ENCODE results near the gene PARD3. TPM values are rescaled to one million over a fixed set of nuclear protein-coding genes. Genes with fewer than 3 reads are reported as not detected.
A peak's percentile ranks its signal among the peaks of the same experiment; 100 is the strongest.

The PARD3 gene
- total RNA-seq, 1 donor from 2014 or later, result 35.4 TPM

- Histone ChIP-seq H3K27ac (ENCODE audit: low read depth, low read length) (no peak overlapping the region), H3K4me1 (ENCODE audit: insufficient read depth, low read length) (peaks cover 2% of the 10 kb centered on the region), H3K79me2 (ENCODE audit: insufficient read depth, low read length) (no peaks in the 10 kb centered on the region), H3K4me2 (ENCODE audit: low read length) (no peak overlapping the region), H3K9me3 (ENCODE audit: insufficient read depth, low read depth, low read length) (no peaks in the 10 kb centered on the region), H2AFZ (ENCODE audit: low read depth, low read length) (no peak overlapping the region), H3K27me3 (ENCODE audit: insufficient read depth, low read length) (no peaks in the 10 kb centered on the region), H3K9ac (ENCODE audit: low read length) (no peak overlapping the region), H4K20me1 (ENCODE audit: insufficient read depth, low read length) (no peaks in the 10 kb centered on the region), H3K4me3 (ENCODE audit: insufficient read depth, low read depth, low read length) (no peak overlapping the region), H3K36me3 (ENCODE audit: insufficient read depth, low read length) (no peaks in the 10 kb centered on the region)
- Mint-ChIP-seq H3K4me1 (ENCODE audit: low read depth, unreplicated experiment) (peaks cover 5% of the 10 kb centered on the region), H3K27ac (ENCODE audit: unreplicated experiment) (no peak overlapping the region), H3K9me3 (ENCODE audit: unreplicated experiment) (peaks cover 2% of the 10 kb centered on the region), H3K36me3 (ENCODE audit: low read depth, unreplicated experiment) (peaks cover 13% of the 10 kb centered on the region), H3K27me3 (ENCODE audit: low read depth, unreplicated experiment) (no peaks in the 10 kb centered on the region), H3K4me3 (ENCODE audit: unreplicated experiment) (no peak overlapping the region)
- TF ChIP-seq, protein P1, sequence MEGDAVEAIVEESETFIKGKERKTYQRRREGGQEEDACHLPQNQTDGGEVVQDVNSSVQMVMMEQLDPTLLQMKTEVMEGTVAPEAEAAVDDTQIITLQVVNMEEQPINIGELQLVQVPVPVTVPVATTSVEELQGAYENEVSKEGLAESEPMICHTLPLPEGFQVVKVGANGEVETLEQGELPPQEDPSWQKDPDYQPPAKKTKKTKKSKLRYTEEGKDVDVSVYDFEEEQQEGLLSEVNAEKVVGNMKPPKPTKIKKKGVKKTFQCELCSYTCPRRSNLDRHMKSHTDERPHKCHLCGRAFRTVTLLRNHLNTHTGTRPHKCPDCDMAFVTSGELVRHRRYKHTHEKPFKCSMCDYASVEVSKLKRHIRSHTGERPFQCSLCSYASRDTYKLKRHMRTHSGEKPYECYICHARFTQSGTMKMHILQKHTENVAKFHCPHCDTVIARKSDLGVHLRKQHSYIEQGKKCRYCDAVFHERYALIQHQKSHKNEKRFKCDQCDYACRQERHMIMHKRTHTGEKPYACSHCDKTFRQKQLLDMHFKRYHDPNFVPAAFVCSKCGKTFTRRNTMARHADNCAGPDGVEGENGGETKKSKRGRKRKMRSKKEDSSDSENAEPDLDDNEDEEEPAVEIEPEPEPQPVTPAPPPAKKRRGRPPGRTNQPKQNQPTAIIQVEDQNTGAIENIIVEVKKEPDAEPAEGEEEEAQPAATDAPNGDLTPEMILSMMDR (IDR thresholded peaks at IDR 0.05; ENCODE audit: insufficient read depth, low read depth, low read length), result no peak
- TF ChIP-seq EZH2 (IDR thresholded peaks at IDR 0.05; ENCODE audit: insufficient read depth, low read length), result no peak
- FAIRE-seq (no peak), DNase-seq (ENCODE audit: low read depth) (no peak)
Measured at GRCh38 chr10:34114914-34115313, 700.2 kb downstream of the PARD3 start.

DNA sequence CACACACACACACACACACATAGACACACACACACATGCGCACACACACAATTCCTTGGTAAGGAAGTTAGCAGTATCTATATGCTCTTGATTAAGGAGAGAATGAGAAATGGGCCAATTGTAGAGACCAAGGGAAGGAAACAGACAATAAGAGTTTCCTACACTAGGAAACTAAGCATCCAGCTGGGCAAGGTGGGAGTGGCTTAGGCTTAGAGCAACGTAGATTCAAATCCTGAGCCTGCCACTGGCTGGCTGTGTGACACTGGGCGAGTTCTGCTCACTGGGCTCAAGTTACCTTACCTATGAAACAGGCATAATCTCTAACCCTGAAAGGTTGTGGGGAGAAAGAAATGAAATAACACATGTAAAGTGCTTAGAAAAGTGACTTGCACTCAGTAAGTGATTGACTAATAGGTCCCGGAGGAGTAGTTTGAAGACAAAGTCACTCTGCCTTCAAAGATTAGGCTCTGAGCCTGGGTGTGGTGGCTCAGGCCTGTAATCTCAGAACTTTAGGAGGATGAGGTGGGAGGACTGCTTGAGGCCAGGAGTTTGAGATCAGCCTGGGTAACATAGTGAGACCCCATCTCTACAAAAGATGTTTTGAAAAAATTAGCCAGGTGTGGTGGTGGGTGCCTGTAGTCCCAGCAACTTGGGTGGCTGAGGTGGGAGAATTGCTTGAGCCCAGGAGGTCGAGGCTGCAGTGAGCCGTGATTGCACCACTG is 701.4 kb downstream of the PARD3 start:
- Mint-ChIP-seq H3K27me3 (ENCODE audit: low read depth, unreplicated experiment) (no peaks in the 10 kb centered on the region), H3K9me3 (ENCODE audit: unreplicated experiment) (peaks cover 2% of the 10 kb centered on the region), H3K36me3 (ENCODE audit: low read depth, unreplicated experiment) (peaks cover 10% of the 10 kb centered on the region), H3K4me3 (ENCODE audit: unreplicated experiment) (no peak overlapping the region), H3K4me1 (ENCODE audit: low read depth, unreplicated experiment) (peaks cover 5% of the 10 kb centered on the region), H3K27ac (ENCODE audit: unreplicated experiment) (peak overlapping the region; percentile 26)
- TF ChIP-seq, protein P1 (IDR thresholded peaks at IDR 0.05; ENCODE audit: insufficient read depth, low read depth, low read length), result no peak
- no peak for TF ChIP-seq EZH2 (IDR thresholded peaks at IDR 0.05; ENCODE audit: insufficient read depth, low read length)
- FAIRE-seq, result no peak
- Histone ChIP-seq H3K4me1 (ENCODE audit: insufficient read depth, low read length) (peaks cover 4% of the 10 kb centered on the region), H3K9ac (ENCODE audit: low read length) (no peak overlapping the region), H3K27me3 (ENCODE audit: insufficient read depth, low read length) (no peaks in the 10 kb centered on the region), H3K36me3 (ENCODE audit: insufficient read depth, low read length) (no peaks in the 10 kb centered on the region), H3K79me2 (ENCODE audit: insufficient read depth, low read length) (no peaks in the 10 kb centered on the region), H3K27ac (ENCODE audit: low read depth, low read length) (no peak overlapping the region), H2AFZ (ENCODE audit: low read depth, low read length) (no peak overlapping the region), H4K20me1 (ENCODE audit: insufficient read depth, low read length) (no peaks in the 10 kb centered on the region), H3K4me3 (ENCODE audit: insufficient read depth, low read depth, low read length) (no peak overlapping the region), H3K9me3 (ENCODE audit: insufficient read depth, low read depth, low read length) (no peaks in the 10 kb centered on the region), H3K4me2 (ENCODE audit: low read length) (no peak overlapping the region)
- DNase-seq (ENCODE audit: low read depth), result no peak

DNA sequence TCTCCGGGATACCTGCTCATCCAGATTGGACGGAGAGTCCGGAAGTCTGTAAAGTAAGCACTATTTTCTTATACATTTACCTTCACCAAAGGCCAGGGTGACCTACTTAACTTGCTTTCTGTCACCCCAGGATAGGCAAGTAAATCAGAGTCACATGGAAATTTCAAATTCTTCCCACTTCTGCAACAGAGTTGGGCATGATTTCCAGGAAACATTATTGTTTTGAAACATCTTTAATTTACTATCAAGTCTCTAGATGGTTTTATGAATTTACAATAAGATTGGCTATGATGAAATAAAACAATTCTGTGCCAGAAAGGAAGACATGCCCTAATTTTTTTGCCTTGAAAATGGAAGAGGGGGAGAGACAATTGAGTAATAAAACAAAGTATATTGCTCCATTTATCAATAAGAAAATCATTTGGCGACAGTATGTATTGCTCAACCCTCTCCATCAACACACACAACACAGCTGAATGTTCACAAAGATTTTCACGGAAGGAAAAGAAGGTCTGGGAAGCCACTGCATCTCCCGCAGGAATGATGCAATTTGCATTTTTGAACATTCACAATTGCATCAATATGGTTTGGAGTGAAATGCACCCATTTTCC is 702.8 kb downstream of the PARD3 start:
- H3K27ac Mint-ChIP-seq (ENCODE audit: unreplicated experiment), result no peak overlapping the region
- H3K4me3 Mint-ChIP-seq (ENCODE audit: unreplicated experiment), result no peak overlapping the region
- peaks cover 2% of the 10 kb centered on the region for H3K9me3 Mint-ChIP-seq (ENCODE audit: unreplicated experiment)
- peaks cover 10% of the 10 kb centered on the region for H3K36me3 Mint-ChIP-seq (ENCODE audit: low read depth, unreplicated experiment)
- H3K4me2 ChIP-seq (ENCODE audit: low read length), result no peak overlapping the region
- no peak overlapping the region for H3K9ac ChIP-seq (ENCODE audit: low read length)
- H3K36me3 ChIP-seq (ENCODE audit: insufficient read depth, low read length), result no peaks in the 10 kb centered on the region
- no peaks in the 10 kb centered on the region for H3K79me2 ChIP-seq (ENCODE audit: insufficient read depth, low read length)
- H2AFZ ChIP-seq (ENCODE audit: low read depth, low read length), result no peak overlapping the region
- no peak for FAIRE-seq
- no peaks in the 10 kb centered on the region for H4K20me1 ChIP-seq (ENCODE audit: insufficient read depth, low read length)
- peaks cover 5% of the 10 kb centered on the region for H3K4me1 Mint-ChIP-seq (ENCODE audit: low read depth, unreplicated experiment)
- H3K4me3 ChIP-seq (ENCODE audit: insufficient read depth, low read depth, low read length), result no peak overlapping the region
- H3K27me3 ChIP-seq (ENCODE audit: insufficient read depth, low read length), result no peaks in the 10 kb centered on the region
- H3K9me3 ChIP-seq (ENCODE audit: insufficient read depth, low read depth, low read length), result no peaks in the 10 kb centered on the region
- H3K27ac ChIP-seq (ENCODE audit: low read depth, low read length), result no peak overlapping the region
- no peak for DNase-seq (ENCODE audit: low read depth)
- H3K4me1 ChIP-seq (ENCODE audit: insufficient read depth, low read length), result peaks cover 4% of the 10 kb centered on the region
- H3K27me3 Mint-ChIP-seq (ENCODE audit: low read depth, unreplicated experiment), result no peaks in the 10 kb centered on the region
- TF ChIP-seq, protein P1 (IDR thresholded peaks at IDR 0.05; ENCODE audit: insufficient read depth, low read depth, low read length), result no peak
- no peak for TF ChIP-seq EZH2 (IDR thresholded peaks at IDR 0.05; ENCODE audit: insufficient read depth, low read length)

Measured in astrocyte (in vitro differentiated cells and primary cell).